A673 (cell line): ENCODE data around the gene SEC14L5. TPM values are rescaled to one million over a fixed set of nuclear protein-coding genes. Genes with fewer than 3 reads are reported as not detected.

Experiments used
- BruUV-seq: library from RNA; stranded (reverse); fragments of 400-500 nt; replicated peaks from 2 replicates; lab custom pipeline; 2021; lab: Mats Ljungman, UMichigan
- CTCF ChIA-PET: fragments of 300-600 bp; sonication (Branson Sonifier 250); formaldehyde crosslinking; loops from one replicate; lab custom pipeline; 2022; ENCODE audit warnings: antibody characterized with exemption; lab: Charles Lee
- POLR2A ChIA-PET: fragments of 300-600 bp; sonication (Branson Sonifier 250); formaldehyde crosslinking; loops from one replicate; lab custom pipeline; 2022; ENCODE audit warnings: antibody characterized with exemption; ENCODE audit not compliant: low non-redundant PET; lab: Charles Lee
- DNase-seq: peaks from one replicate; pipeline ENCODE4 v3.0.0-alpha.2; 2015; ENCODE audit warnings: low spot score
- H3K27ac ChIP-seq: fragments of 200-600 bp; sonication (generic); 2 replicates; pipeline ENCODE4 v1.5.1; 2016; ENCODE audit warnings: mixed run types, low read depth, mild to moderate bottlenecking, mixed read lengths, antibody characterized with exemption, low read length; ENCODE audit not compliant: poor library complexity, severe bottlenecking
- H3K27me3 ChIP-seq: fragments of 200-600 bp; sonication (generic); replicated peaks from 2 replicates; pipeline ENCODE4 v1.6.1; 2017; ENCODE audit warnings: mixed run types, low read depth, mild to moderate bottlenecking, mixed read lengths, antibody characterized with exemption, low read length; ENCODE audit not compliant: insufficient read depth, poor library complexity
- H3K36me3 ChIP-seq: fragments of 200-600 bp; sonication (generic); 2 replicates; pipeline ENCODE4 v1.6.1; 2016; ENCODE audit warnings: mixed run types, mild to moderate bottlenecking, mixed read lengths, antibody characterized with exemption, low read length; ENCODE audit not compliant: insufficient read depth, poor library complexity, severe bottlenecking
- H3K4me1 ChIP-seq: fragments of 200-600 bp; sonication (generic); 2 replicates; pipeline ENCODE4 v1.6.1; 2017; ENCODE audit warnings: mixed run types, mild to moderate bottlenecking, mixed read lengths, antibody characterized with exemption, low read length; ENCODE audit not compliant: insufficient read depth, poor library complexity, severe bottlenecking
- H3K4me3 ChIP-seq: fragments of 200-600 bp; sonication (generic); 2 replicates; pipeline ENCODE4 v1.5.1; 2016; ENCODE audit warnings: low read depth, mixed run types, mild to moderate bottlenecking, mixed read lengths, low read length; ENCODE audit not compliant: poor library complexity, severe bottlenecking
- H3K9me3 ChIP-seq: fragments of 200-600 bp; sonication (generic); 2 replicates; pipeline ENCODE4 v1.6.1; 2016; ENCODE audit warnings: mixed run types, low read depth, mild to moderate bottlenecking, mixed read lengths, antibody characterized with exemption, low read length; ENCODE audit not compliant: poor library complexity, severe bottlenecking
- CTCF ChIP-seq: fragments of 300-800, 200-600 bp; sonication (generic); conservative IDR thresholded peaks from 2 replicates; pipeline ENCODE4 v1.5.1; 2017; ENCODE audit warnings: low read depth, mild to moderate bottlenecking, antibody characterized with exemption, low read length, moderate library complexity, mixed read lengths
- EZH2 ChIP-seq: fragments of 200-600 bp; sonication (generic); IDR thresholded peaks from 2 replicates; pipeline ENCODE4 v1.6.1; 2017; ENCODE audit warnings: borderline replicate concordance, low read depth, mild to moderate bottlenecking, mixed read lengths, antibody characterized with exemption, low read length; ENCODE audit not compliant: poor library complexity, severe bottlenecking
- intact Hi-C: fragments of 100-400 bp; cut with micrococcal nuclease; formaldehyde crosslinking; loops from one replicate; pipeline ENCODE4 v1.10.0; 2022; ENCODE audit not compliant: unreplicated experiment
- total RNA-seq: library from RNA; stranded (reverse); gene quantifications from 2 replicates; pipeline ENCODE4 v1.2.3, GENCODE V29; 2021

Gene SEC14L5
- total RNA-seq, 1 experiment from 2014 or later = 0.04 TPM

DNA sequence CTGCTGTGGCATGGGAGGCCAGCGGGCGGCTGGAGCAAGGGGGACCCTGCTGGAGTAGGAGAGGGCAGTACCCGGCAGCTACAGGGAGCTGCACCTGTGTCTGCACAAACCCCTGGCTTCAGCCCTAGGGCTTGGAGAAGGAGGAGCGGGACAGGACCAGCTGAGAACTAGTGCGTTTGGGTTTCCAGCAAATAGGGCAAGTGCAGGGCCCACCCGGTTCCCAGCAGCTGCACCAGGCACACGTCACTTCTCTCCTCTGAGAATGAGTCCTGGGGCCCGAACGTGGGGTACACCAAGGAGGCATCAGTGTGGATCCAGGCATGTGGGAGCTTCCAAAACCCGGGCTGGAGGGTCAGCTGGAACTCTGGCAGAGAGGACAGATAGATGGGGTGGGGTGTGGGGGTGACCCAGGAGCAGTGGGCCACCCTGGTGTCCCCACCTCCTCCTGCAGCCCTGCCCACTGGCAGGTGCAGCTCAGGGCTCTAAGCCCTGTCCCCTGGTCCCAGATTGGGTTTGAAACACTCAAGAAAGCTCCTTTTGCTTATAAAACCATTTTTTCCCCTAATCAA, 102.0 kb downstream of the SEC14L5 start:
- no peaks in the 10 kb centered on the region for H3K36me3 ChIP-seq
- no peak for DNase-seq
- no TSS peak for BruUV-seq
- H3K9me3 ChIP-seq = no peaks in the 10 kb centered on the region
- intact Hi-C loops = no loop called here
- no peak overlapping the region for H3K4me3 ChIP-seq
- no peak overlapping the region for H3K27ac ChIP-seq
- ChIA-PET POLR2A (no interaction called here), CTCF (no interaction called here)
- no peaks in the 10 kb centered on the region for H3K4me1 ChIP-seq
- TF ChIP-seq EZH2 (no peak), CTCF (no peak)
- H3K27me3 ChIP-seq = peaks cover 25% of the 10 kb centered on the region

DNA sequence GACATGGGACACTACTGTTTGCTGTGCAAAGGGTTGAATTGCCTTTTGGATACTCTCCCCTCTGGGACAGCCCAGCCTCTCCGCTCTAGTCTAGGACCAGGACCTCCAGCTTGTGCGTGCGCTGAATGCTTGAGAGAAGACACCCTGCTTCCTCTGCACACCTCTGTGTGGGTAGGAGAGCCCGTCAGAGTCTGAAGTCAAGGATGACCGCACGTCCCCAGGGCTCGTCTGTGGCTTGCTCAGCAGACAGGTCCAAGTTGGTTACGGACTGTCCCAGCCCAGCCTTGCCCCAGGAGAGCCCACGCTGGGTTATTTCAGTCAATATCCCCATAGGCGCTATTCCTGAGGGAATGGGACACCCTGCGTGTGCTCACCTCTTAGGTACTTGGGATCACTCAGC, 103.9 kb downstream of the SEC14L5 start:
- CTCF ChIA-PET = no interaction called here
- H3K36me3 ChIP-seq = no peaks in the 10 kb centered on the region
- no peaks in the 10 kb centered on the region for H3K4me1 ChIP-seq
- no peak for TF ChIP-seq EZH2
- BruUV-seq = no TSS peak
- H3K27me3 ChIP-seq = peaks cover 44% of the 10 kb centered on the region
- no peak for DNase-seq
- H3K4me3 ChIP-seq = no peak overlapping the region
- H3K27ac ChIP-seq = no peak overlapping the region
- POLR2A ChIA-PET = no interaction called here
- no peaks in the 10 kb centered on the region for H3K9me3 ChIP-seq
- intact Hi-C loops = no loop called here

GRCh38 chr16:5062790-5063765, 104.9 kb downstream of the SEC14L5 start:
- POLR2A ChIA-PET = interaction anchor here (0.6 kb wide), 1 partner anchor 447 kb away, joined by 9 read pairs; no protein-coding TSS in a partner anchor
- Histone ChIP-seq H3K4me1 (no peaks in the 10 kb centered on the region), H3K9me3 (no peaks in the 10 kb centered on the region), H3K4me3 (no peak overlapping the region), H3K27ac (no peak overlapping the region), H3K27me3 (peaks cover 54% of the 10 kb centered on the region), H3K36me3 (no peaks in the 10 kb centered on the region)
- TF ChIP-seq CTCF (no peak), EZH2 (no peak)
- CTCF ChIA-PET = no interaction called here
- no TSS peak for BruUV-seq
- intact Hi-C loops = no loop called here
- DNase-seq = no peak
